ENCODE results near the gene NLGN3.

NLGN3 gene

GRCh38 chrX:71118032-71118984, 26.3 kb upstream of the NLGN3 start, which contains the start of gene MED12:
Gene MED12, plus strand, starts transcription at chrX:71118596. Its CDS starts 159 bp downstream, at chrX:71118755.
- peak; percentile 74 for DNase-seq (ENCODE audit: low spot score)

DNA sequence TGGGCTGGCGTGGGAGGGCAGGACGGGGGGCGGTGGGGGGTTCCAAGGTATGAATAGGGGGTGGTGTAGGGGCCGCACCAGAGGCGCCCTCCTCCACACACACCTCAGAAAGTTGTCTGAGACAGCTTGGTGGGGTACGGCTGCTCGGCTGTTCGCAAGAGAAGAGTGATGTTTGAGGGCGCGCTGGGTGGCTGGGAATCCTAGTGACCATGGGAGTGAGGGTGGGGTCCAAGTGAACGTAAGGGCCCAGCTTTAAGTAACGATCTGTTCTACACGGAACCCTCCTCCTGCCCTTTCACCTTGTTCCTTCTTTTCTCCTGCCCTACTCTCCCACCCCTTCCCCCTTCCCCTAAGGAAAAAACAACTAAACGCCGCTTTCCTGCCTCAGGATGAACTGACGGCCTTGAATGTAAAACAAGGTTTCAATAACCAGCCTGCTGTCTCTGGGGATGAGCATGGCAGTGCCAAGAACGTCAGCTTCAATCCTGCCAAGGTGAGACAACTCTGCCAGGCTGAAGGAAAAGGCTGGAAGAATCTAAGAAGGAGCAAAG, 25.6 kb upstream of the NLGN3 start:
- no peak for DNase-seq (ENCODE audit: low spot score)

DNA sequence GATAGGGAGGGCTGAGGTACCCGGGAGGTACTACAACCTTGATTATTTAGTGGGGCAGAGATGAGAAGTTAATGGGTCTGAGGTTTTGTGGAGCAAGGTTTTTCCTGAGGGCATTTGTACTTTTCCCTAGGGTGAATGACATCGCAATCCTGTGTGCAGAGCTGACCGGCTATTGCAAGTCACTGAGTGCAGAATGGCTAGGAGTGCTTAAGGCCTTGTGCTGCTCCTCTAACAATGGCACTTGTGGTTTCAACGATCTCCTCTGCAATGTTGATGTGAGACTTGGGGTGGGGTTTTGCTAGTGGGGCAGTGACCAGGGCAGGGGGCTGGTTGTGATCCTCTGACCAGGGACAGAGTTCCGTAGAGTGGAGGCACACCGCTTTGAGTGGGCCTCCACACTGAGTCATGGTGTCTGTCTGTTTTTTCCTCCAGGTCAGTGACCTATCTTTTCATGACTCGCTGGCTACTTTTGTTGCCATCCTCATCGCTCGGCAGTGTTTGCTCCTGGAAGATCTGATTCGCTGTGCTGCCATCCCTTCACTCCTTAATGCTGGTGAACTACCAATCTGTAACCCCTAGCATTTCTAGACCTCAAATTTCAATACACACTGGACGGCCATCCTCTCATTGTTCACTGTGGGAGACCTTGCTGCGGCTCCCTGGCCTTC, 16.3 kb upstream of the NLGN3 start:
- DNase-seq (ENCODE audit: low spot score), result peak; percentile 66

DNA sequence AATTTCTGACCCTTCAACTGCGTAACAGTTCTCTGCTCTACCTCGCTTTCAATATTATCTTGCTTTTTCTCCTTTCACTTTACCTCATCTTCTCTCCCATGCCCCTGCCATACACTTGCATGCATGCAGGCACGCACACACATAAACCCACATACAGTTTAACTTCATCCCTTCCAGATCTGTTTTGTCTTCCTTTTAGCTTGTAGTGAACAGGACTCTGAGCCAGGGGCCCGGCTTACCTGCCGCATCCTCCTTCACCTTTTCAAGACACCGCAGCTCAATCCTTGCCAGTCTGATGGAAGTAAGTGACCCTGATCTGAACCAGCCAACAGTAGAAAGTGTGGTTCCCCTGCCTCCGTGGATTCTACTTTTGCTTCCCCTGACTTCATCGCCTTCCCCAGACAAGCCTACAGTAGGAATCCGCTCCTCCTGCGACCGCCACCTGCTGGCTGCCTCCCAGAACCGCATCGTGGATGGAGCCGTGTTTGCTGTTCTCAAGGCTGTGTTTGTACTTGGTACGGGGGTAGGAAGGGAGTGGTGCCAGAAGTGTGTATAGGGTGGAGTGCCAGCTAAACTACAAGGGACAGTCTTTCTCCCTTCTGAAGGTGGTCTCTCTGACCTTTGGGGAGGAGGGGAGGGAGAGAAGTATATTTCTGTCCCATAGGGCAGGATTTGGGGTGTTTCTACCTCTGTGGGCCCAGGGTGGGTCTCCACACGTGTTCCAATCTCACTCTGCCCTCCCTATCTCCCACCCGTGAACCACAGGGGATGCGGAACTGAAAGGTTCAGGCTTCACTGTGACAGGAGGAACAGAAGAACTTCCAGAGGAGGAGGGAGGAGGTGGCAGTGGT, 15.5 kb upstream of the NLGN3 start:
- peak; percentile 52 for DNase-seq (ENCODE audit: low spot score)

- no peak for DNase-seq (ENCODE audit: low spot score)
These were observed 13.1 kb upstream of the NLGN3 start for GRCh38 chrX:71131510-71131909.

DNA sequence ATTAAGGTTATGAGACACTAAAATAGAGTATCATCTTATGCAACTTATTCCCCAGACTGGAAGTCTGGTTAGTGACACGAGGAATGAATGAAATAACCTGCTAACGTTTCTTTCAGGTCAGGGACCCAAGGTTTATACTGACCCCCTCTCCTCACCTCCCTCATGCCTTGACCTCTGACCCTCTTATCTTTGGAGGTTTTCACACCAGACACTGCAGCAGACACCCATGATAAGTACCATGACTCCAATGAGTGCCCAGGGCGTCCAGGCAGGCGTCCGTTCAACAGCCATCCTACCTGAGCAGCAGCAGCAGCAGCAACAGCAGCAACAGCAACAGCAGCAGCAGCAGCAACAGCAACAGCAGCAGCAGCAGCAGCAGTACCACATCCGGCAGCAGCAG, 4.2 kb upstream of the NLGN3 start:
- no peak for DNase-seq (ENCODE audit: low spot score)

GRCh38 chrX:71143508-71143907, 1.1 kb upstream of the NLGN3 start:
- DNase-seq (ENCODE audit: low spot score), result no peak

DNA sequence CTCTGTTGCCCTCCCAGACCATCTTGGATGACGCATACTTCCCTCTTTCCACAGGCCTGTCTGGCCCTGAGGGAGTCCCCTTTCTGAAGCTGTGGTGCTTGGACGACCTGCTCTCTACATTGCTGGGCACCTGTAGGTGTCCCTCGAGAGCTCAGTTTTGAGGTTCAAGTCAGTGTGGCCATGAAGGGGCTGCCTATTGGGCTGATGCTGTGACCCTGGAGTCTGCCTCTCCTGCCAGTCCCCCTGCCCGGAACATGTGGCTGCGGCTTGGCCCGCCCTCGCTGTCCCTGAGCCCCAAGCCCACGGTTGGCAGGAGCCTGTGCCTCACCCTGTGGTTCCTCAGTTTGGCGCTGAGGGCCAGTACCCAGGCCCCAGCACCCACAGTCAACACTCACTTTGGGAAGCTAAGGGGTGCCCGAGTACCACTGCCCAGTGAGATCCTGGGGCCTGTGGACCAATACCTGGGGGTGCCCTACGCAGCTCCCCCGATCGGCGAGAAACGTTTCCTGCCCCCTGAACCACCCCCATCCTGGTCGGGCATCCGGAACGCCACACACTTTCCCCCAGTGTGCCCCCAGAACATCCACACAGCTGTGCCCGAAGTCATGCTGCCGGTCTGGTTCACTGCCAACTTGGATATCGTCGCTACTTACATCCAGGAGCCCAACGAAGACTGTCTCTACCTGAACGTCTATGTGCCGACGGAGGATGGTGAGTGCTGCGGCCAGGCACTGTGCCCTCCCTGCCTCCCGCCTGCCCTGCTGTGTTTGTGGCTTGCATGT, 3.0 kb downstream of the NLGN3 start:
- no peak for DNase-seq (ENCODE audit: low spot score)

GRCh38 chrX:71148278-71148663, 3.6 kb downstream of the NLGN3 start:
- DNase-seq (ENCODE audit: low spot score), result no peak

GRCh38 chrX:71151366-71151765, 6.7 kb downstream of the NLGN3 start:
- no peak for DNase-seq (ENCODE audit: low spot score)

DNA sequence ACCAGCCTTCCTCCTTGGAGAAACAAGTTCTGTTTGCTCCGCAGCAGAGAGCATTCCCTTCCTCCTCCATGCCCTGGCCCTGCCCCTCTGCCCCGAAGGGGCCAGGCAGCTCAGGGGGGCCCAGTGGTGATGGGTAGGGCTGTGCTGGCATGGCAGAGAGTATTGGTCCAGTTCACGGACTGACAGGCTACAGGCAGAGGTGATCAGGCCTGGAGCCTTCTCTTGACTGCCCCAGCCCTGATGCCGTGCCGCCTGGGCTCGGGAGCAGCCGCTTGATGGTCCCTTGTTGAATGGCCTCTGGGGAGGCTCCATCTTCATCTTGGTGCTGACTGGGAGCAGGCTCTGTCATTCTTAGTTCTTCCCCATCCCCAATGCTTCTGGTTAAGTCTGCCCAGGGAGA, 9.6 kb downstream of the NLGN3 start:
- no peak for DNase-seq (ENCODE audit: low spot score)

DNA sequence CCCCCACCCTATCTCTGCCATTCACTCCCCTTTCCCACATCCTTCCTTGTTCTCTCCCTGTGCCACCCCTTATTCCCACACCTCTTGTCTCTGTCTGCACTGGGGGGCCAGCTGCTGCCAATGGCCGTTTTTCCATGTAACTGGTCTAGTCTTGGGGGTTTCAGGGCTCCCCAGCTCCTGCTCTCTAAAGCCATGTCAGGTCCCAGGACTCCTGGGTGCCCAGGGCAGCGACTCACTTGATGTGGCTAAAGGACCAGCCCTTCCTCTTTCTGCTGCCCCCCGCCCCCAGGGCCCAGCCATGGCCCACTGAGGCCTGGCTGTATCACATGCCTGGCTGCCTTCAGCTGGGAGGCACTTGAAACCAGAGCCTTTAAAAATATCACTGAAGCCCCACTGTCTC, 10.0 kb downstream of the NLGN3 start:
- DNase-seq (ENCODE audit: low spot score), result no peak

DNA sequence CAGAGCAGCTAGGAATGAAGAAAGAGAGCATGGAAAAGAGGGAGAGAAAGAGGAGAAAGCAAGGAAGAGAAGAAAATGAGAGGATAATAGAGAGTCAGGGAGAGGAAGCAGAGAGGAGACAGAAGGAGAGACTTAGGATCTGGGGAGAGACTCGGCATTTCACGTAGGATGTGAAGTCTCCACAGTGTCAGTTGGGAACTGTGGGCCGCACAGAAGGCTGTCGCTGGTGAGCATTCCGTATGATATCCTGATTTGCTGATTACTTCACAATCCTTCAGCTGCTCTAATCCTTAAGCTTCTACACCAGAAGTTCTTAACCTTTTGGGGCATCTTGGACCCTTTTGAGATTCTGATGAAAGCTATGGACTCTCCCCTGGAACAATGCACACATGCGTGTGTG, 14.0 kb downstream of the NLGN3 start:
- DNase-seq (ENCODE audit: low spot score), result no peak

- DNase-seq (ENCODE audit: low spot score), result no peak
These were observed 14.7 kb downstream of the NLGN3 start for GRCh38 chrX:71159335-71159734.

- DNase-seq (ENCODE audit: low spot score), result no peak
These were observed 15.8 kb downstream of the NLGN3 start for GRCh38 chrX:71160475-71160874.

DNA sequence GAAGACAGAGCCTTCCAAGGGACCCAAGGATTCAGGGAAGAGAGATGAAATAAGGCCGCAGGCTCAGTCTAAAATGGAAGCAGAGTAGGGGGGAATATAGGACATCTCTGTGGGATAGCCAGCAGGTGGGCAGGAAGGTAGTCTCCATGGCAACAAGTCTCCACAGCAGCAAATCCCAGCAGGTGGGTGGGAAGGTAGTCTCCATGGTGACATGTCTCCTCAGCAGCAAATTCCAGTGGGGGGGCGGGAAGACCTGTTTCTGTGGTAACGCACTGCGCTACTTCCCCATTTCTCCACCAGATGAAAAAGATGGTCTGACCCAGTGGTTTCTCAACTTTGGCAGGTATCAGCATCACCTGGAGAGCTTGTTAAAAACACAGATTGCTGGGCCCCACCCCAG, 18.3 kb downstream of the NLGN3 start:
- no peak for DNase-seq (ENCODE audit: low spot score)

DNA sequence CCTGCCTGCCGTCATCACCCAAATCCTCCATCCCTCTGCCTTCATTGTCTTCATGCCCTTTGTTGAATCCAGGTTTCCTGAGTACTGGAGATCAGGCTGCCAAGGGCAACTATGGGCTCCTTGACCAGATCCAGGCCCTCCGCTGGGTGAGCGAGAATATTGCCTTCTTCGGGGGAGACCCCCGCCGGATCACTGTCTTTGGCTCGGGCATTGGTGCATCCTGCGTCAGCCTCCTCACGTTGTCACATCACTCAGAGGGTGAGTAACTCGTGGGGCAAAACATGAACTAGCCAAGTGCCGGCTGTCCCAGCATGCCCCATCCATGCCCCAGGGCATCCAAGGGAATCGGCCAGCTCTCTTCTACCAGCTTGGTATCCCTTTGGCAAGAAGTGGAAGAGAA, 19.4 kb downstream of the NLGN3 start:
- DNase-seq (ENCODE audit: low spot score), result no peak

DNA sequence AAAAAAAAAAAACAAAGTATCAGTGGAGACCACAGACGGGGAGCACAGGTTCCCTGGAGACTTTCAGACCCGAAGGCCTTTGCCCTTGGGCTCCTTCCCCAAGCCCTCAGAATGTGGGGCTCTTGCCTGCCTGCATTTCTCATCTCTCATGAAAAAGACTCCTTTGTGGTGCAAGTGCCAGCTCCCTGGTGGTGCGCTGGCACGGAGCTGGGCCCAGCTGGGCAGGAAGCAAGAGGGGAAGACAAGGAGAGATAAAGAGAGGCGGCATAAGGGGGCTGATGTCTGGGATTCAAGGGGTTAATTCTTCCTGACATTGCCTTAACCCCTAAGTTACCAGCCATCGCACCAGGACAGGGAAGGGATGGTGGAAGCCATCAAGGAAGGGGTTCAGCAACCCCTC, 21.8 kb downstream of the NLGN3 start:
- no peak for DNase-seq (ENCODE audit: low spot score)

- no peak for DNase-seq (ENCODE audit: low spot score)
These were observed 22.6 kb downstream of the NLGN3 start for GRCh38 chrX:71167031-71167781.

DNA sequence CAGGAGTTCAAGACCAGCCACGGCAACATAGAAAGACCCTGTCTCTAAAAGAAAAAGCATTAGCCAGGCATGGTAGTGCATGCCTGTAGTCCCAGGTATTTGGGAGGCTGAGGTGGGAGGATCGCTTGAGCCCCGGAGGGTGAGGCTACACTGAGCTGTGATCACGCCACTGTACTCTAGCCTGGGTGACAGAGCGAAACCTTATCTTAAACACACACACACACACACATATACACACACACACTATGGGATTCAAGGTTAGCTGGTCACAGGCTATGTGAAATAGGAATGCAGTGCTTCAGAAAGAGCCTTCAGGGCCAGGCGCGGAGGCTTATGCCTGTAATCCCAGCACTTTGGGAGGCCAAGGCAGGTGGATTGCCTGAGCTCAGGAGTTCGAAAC, 23.5 kb downstream of the NLGN3 start:
- DNase-seq (ENCODE audit: low spot score), result no peak

- DNase-seq (ENCODE audit: low spot score), result no peak
These were observed 24.9 kb downstream of the NLGN3 start for GRCh38 chrX:71169586-71169985.

Data from kidney tubule cell (primary cell).